Measurements from ENCODE around the gene FAM240A.

FAM240A gene

DNA sequence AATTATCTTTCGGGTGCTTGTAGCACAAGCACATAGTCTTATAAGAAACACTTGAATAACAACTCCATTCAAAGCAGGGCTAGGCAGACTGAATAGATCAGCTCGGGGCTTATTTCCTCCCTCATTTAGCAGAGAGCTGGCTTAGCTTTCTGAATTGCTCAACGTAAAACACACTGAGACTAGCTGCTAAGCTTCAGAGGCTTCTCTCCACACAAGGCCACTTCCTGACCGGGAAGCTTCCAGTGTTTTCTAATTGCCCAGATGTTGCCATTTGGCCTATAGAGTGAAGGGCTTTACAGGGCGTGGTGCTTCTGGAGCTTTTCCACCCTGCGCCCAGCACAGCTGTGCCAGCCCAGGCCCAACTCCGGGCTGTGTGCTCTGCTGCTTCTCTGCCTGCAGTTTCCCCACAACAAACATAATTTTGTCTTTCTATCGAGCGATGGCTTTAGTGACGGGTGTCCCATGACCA lies 16.6 kb downstream of the FAM240A start:
- DNase-seq = no peak

DNA sequence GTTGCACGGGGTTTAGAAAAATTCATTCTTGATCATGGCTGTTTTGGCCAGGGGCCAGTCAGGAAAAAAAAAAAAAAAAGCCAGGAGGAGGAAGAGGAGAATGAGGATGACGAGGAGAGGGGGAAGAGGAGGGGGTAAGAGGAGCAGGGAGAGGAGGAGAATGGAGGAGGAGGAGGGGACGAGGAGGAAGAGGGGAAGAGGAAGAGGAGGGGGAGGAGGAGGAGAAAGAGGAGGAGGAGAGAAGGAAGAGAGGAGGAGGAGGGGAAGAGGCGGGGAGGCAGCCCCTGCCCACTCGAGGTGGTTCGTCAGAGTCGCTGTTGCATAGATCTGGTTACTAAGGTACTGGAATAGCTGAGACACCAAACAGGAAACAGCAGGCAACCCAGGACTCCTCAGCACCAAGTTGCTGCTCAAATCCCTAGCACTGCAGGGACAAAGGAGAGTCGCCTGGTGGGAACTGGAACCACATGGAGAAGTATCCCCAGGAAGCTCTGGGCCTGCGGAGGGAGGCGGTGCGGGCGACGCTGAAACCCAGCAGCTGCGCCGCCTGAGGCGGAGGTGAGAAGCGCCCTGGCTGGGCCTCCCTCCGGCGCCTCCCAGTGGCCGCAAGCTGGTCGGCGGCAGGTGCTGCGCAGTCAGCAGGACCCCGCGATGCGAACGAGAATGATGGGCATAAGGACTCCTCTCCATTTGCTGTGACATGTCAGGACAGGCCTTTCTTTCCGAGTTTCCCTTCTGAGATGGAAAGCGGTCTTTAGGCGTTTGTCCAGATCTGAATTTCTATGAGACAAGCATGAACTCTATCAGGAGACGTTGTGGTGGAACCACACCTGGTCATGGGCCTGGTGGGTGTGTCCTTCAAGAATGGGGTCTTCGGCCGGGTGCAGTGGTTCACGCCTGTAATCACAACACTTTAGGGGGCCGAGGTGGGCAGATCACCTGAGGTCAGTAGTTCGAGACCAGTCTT lies 17.5 kb downstream of the FAM240A start:
- DNase-seq = peak; percentile 88

DNA sequence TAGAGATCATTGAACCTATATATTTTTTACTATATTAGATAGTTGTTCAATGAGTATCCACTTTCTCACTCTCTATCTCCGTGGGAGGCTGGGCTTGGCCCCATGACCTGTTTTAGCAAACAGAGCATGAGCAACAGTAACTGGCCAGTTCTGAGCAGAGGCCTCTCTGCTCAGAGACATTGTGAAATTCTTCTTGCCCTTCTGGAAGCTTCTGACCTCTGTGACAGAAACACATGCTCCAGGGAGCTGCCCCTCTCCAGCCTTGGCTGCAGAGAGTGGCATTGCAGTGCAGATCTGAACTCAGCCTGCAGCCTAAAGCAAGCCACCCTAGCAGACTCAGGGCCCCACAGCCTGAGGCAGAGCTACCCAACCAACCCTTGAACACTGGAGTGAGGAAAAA lies 20.5 kb downstream of the FAM240A start:
- no peak for DNase-seq

DNA sequence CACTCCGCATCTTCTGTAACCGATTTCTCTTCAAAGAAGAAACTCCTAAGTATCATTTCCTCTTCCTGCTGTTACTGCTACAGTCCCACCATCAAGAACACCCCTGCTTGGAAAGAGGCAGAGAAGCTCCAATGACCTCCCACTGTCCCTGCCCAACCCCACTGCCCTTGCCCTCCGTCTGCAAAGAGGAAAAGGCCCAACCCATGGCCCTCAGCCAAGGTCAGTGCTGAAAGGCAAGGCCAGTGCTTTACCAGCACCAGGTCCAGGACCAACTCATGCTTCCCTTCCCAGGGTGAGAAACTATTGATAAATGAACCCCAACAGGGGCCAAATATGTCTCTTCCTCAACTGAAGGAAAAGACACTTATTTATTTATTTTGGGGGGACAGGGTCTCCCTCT lies 22.5 kb downstream of the FAM240A start:
- no peak for DNase-seq

DNA sequence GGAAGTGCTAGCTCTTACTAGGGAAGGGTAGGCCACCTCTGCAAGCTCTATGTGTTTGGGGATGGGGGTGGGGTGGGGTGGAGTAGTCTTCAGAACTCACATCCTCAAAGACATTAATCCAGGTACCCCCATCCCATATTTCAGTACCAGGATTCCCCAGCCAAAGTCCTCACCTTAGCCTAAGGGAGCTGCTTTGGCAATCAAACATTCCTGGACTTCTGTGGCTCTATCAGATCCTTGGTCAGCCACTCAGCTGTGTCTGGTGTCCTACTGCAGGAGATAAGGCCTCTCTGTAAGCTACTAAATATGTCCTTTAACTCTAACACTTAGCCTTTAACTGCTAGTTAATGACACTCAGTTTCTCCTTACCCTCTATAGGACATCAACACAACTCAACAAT lies 26.9 kb downstream of the FAM240A start:
- no peak for DNase-seq

DNA sequence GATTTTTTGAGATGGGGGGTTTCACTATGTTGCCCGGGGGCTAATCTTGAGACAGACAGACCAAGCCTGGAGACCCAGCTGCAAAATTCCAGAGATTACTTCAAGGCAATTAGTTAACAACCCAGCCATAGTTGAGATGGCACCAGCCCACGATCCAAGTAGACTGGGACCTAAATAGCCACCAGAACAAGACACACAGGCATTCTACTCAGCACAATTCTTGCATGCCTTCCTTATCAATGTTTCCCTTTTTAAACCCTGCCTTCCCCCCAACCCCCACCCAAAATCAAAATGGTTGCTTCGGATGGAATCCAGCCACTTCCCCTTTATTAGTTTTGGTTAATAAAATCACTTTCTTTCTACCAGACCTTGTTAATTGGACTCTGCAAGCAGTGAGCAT lies 28.6 kb downstream of the FAM240A start:
- DNase-seq = no peak

DNA sequence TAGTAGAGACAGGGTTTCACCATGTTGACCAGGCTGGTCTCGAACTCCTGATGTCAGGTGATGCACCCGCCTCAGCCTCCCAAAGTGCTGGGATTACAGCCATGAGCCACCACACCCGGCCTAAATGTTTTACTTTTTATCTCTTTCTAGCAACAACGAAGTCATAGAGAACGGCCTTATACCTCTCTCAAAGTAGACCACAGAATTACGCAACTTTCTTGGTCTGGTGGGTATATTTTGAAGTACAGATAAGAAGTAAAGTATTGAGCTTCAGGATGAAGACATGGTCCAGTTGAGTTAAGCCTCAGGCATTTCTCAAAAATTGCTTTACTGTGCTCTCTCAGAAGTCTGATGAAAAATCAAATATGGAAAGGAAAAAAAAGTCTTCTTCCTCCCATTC lies 30.6 kb downstream of the FAM240A start:
- DNase-seq = no peak

DNA sequence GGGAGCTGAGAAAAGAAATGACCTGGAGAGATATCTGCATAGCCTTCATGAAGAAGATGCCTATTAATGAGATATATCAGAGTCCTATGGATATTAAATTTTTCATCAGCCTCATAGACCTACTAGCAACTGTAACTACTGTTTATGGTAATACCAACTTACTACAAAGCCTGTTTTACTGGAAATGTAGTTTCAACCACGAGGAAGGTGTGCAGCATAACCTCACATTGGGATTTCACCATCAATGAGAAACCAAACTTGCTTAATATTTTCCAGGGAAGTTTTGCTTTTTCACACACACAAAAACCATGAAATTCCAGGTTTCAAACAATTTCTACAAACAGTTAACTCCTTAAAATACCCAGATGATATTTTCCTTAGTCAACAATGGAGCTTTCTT lies 31.4 kb downstream of the FAM240A start:
- DNase-seq = no peak

DNA sequence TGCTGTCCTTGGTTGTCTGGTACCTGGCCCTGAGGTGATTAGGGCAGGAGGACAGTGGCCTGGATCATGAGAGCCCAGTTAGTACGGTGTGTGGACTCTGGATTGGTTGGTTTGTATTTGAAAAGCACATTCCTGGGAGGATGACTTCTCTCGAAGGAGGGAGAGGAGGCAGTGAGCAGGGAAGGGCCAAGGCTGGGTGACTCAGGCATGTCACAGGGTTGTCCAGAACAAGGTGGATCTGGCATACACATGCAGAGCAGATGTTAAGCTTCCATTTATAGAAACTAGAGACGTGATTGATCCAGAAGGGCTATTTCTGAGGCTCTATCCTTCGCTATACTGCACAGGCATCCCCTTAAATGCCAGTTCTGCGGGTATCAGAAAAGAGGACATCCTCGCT lies 34.4 kb downstream of the FAM240A start:
- DNase-seq = no peak

DNA sequence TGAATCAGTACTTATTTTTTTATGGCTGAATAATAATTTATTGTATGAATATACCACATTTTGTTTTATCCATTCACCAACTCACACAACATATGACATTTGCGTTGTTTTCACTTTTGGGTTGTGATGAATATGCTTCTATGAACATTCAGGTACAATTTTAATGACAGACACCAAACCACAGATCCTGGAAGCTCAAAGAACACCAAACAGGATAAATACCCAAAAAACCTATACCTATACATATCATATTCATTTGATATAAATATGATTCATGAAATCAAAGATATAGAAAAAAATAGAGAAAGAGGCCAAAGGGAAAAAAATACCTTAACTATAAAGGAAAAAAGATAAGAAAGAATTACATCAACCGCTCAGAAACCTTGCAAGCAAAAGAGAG lies 35.8 kb downstream of the FAM240A start:
- DNase-seq = no peak

DNA sequence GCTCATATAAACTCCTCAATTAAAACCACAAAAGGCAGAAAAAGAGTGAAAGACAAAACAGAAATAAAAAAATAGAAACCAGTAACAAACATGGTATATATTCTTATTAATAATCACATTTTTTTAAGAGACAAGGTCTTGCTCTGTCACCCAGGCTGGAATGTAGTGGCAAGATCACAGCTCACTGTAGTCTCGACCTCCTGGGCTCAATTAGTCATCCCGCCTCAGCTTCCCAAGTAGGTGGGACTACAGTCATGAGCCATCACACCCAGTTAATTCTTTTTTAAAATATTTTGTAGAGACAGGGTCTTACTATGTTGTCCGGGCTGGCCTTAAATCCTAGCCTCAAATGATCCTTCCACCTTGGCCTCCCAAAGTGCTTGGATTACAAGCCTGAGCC lies 37.1 kb downstream of the FAM240A start:
- DNase-seq = no peak

DNA sequence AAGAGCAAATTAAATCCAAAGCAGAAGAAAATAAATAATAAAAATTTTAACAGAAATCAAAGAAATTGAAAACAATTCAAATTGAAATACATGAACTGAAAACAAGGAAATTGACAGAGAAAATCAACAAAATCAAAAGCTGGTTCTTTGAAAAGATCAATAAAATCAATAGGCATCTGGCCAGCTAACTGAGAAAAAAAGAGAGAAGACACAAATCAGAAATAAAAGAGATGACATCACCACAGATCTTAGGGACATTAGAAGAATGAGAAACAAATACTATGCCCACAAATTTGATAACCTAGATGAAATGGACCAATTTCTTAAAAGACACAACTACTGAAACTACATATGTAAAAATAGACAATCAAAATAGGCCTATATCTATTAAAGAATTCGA lies 38.8 kb downstream of the FAM240A start:
- no peak for DNase-seq

DNA sequence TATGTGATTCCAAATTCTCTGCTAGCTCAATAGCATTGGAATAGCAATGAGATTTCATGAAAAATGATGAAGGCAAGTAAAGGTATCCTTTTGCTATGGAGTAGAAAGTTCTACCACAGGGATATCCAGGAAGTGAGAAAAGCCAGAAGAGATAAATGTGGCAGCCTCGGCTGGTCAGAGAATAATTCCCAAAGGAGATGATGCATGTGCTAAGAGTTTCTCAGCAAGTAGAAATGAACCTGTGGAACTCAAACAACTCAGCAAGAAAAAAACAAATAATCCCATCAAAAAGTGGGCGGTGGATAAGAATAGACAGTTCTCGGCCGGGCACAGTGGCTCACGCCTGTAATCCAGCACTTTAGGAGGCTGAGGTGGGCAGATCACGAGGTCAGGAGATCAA lies 42.9 kb downstream of the FAM240A start:
- DNase-seq = no peak

DNA sequence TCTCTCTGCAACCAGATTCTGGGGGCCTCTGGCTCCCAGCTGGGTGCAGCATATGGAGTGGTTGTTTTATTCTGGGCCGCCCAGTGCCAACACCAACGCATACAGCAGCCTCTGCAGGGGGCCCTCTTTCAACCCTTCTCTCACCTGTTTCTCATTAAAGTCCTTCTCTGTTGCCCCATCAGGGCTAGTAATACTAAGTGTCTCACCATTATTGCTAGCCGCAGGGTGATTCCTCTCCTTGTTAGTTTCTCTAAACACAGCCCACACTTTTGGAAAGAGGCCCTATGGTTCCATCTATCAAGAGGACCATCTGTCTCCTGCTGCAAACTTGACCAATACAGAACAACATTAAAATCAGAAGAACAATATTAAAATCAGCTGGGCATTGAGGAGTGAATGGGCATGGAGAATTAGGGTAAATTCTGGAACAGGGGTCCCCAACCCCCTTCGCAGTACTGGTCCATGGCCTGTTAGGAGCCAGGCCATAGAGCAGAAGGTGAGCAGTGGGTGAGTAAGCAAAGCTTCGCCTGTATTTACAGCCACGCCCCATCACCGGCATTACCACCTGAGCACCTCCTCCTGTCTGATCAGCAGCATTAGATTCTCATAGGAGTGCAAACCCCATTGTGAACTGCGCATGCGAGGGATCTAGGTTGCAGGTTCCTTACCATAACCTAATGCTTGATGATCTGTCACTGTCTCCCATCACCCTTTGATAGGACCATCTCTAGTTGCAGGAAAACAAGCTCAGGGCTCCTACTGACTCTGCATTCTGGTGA lies 44.6 kb downstream of the FAM240A start:
- no peak for DNase-seq

DNA sequence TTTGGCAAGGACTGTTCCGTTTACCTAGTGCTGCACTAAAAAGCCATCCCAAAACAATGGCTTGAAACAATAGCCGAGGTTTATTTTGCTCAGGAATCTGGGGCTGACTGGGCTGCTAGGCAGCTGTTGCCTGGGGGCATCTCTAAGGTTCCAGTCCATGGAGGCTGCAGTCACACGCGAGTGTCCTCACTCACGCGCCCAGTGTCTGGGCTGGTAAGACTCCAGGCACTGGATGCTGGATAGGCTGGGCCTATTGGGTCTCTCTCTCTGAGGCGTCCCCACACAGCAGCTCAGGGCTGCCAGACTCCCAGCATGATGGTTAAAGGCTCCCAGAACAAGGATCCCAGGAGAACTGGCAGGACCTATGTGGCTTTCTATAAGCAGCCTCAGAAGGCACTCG lies 47.0 kb downstream of the FAM240A start:
- DNase-seq = no peak

DNA sequence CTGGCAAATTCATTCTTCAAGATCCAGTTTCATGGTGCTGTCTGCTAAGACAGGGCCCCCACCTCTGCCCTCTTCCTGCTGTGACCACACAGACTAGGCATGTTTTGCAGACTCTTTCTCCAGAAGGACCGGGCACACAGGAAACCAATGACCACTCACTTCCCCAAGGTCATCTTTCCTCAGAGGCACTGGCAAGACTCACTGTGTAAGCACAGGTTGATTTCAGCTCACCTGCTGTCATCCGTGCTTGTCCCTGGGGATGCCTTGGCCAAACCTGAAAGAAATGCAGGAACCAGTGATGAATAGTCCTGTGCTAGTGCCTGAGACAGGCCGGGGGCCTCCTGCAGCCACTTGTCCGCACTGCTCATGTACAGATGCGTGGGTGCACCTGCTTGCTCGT lies 47.7 kb downstream of the FAM240A start:
- no peak for DNase-seq

DNA sequence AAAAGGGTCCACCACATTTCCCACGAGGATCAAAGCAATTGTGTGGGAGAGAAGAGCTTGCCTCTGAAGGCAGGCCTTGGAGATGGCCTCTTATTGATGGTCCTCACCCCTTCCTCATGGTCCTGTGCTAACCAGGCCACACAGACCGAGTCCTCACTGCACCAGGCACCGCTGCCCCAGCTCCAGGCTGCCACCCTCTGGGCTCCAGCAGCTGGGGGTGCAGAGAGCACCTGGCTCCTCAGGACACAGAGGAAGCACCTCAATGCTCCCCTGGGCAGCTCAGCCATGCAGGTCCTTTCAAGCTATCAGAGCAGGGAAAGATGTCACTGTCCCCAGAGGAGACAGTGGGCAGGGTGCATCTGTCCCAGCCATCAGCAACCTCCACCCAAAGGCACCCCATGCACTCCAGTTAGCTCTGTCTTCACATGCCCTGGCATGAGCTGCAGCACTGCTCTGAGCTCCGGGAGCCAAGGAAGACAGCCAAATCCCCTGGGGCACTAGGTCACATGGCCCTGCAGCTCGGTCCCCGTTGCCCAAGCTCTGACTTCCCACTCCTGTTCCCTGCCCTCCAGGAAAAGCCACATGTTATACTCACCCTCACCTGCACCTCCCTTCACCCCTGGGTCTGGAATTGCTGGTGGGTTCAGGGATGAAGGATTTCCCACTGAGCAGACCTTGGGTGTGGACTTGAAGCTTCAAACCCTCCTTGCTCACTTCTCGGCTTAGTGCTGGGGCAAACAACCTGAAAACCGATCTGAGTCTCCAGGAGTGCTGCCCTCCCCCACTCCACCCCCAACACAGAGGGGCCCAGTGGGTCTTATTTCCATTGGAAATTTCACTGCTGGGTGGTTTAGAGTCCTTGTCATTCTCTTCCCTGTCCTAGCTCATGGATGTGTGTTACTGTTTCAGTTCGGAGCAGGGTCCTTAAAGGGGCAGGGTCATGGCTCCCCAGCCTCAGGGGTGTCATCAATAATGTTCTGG lies 48.5 kb downstream of the FAM240A start:
- DNase-seq = no peak

DNA sequence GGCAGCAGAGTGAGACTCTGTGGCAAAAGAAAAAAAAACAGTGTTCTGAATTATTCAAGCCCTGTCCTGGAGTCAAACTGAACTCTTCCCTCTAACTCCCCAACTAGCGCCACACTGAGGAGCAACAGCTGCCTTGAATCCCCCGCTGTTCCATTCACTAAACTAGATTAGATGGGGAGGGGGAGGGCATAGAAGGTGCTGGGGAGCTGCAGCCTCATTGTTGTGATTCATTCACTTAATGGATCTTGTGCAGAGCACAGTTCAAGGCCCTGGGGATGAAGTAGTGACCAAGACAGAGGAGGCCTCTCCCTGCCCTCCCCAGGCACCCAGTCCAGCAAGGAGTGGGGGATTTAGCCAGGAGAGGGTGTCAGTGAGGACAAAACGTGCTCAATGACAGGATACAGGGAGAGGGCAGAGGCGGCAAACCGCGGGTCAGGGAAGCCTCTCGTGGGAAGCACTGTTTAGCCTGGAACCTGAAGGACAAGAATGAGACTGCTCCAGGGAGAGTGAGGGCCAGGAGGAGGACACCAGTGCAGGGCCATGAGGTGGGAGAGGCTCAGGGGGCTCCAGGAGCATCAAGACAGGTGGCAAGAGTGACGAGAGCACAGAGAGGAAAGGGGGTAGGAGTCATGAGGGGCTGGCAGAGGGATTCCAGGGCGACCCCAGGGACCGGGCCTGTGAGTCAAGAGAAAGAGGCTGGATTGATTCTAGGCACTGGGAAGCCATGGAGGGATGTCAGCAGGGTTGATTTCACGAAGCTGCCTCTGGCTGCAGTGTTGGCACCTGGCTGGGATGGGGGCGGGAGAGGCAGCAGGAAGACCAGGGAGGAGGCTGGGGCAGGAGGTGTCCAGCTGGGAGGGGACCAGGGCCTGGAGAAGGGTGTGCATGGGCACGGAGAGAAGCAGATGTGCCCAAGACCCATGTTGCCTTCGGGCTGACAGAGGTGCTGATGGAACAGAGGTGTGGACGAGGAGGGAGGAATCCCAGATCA lies 49.7 kb downstream of the FAM240A start:
- DNase-seq = no peak

DNA sequence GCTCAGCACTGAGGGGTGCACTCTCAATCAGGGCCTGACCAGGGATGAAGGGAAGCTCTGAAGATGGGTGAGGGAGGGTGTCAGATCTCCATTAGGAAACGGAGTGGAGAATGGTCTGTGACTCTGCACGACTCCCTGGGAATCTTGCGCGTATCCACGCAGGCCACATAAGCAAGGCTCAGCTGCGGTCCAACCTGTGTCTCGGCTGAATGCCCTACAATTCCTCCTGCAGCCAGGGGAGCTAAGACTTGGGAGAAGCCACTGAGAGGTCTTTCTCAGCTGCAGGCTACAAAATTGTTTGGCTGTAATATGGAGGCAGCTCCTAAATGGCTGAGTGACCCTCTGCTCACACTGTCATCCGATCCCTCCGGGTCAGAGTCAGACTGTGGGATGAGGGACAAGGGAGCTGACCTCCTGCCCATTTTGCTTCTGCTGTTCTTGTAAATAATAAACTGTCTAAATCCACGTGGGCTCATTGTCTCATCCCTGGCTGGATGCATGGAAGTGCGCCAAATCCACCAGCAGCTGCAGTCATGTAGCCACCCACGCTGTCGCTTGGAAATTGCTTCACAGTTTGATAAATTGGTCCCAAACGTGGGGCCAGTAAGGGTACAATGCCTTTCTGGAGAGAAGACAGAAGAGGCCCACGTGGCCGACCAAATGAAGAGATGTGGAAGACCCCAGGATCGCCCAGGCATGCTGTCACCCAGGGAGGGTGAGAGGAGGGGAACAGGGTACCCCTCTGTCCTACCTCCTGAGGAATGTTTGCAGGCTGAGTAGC lies 50.6 kb downstream of the FAM240A start:
- peak; percentile 50 for DNase-seq

DNA sequence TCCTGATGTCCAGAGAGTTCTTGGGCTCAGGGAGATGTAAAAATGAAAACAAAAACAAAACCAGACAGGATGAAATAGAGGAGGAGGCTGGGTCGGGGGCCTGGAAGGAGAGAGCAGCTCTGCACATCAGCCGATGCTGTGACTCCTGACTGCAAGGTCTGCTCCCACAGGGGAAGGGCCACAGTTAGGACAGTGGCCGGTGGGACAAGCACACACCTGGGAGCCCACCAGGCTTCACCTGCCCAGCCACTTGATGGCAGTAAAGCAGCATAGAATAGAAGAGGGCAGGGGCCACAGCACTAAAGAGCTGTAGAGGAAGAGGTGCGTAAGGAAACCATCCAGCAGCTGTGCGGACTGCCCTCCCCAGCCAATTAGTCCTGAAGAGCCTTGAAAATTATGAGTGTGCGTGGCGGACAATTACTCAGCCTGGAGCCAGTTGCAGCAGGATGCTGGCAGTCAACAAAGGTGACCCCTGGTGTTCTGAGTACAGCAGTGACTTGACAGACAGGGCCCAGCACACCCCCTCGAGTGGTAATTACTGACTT lies 51.3 kb downstream of the FAM240A start:
- DNase-seq = peak; percentile 97
